ENCODE measurements around the gene STK17A.
"Not testable (repeated sequence)": the region's sequence is repeated elsewhere in the genome, so short reads cannot be mapped to it uniquely, and the experiment has no call there.

Gene STK17A

GRCh38 chr7:43619213-43620012 is 36.5 kb downstream of the STK17A start:
- no peak for TF ChIP-seq CTCF (IDR thresholded peaks at IDR 0.05; ENCODE audit: low read depth, low read length, missing control alignments)
- no peak for DNase-seq (ENCODE audit: extremely low read depth, low read depth)
- no peak overlapping the region for H3K4me3 ChIP-seq (replicated peaks; ENCODE audit: low read depth, low read length)

GRCh38 chr7:43621729-43622448 is 39.0 kb downstream of the STK17A start:
- no peak for TF ChIP-seq CTCF (IDR thresholded peaks at IDR 0.05; ENCODE audit: low read depth, low read length, missing control alignments)
- no peak for DNase-seq (ENCODE audit: extremely low read depth, low read depth)
- no peak overlapping the region for H3K4me3 ChIP-seq (replicated peaks; ENCODE audit: low read depth, low read length)

- no peak for TF ChIP-seq CTCF (IDR thresholded peaks at IDR 0.05; ENCODE audit: low read depth, low read length, missing control alignments)
- no peak overlapping the region for H3K4me3 ChIP-seq (replicated peaks; ENCODE audit: low read depth, low read length)
- DNase-seq (ENCODE audit: extremely low read depth, low read depth), result no peak
Observed at GRCh38 chr7:43624156-43624555, 41.2 kb downstream of the STK17A start.

- no peak overlapping the region for H3K4me3 ChIP-seq (replicated peaks; ENCODE audit: low read depth, low read length)
- TF ChIP-seq CTCF (IDR thresholded peaks at IDR 0.05; ENCODE audit: low read depth, low read length, missing control alignments), result no peak
- DNase-seq (ENCODE audit: extremely low read depth, low read depth), result no peak
Observed at GRCh38 chr7:43625453-43625852, 42.5 kb downstream of the STK17A start.

GRCh38 chr7:43625980-43626379 is 43.1 kb downstream of the STK17A start:
- TF ChIP-seq CTCF (IDR thresholded peaks at IDR 0.05; ENCODE audit: low read depth, low read length, missing control alignments), result no peak
- H3K4me3 ChIP-seq (replicated peaks; ENCODE audit: low read depth, low read length), result no peak overlapping the region
- DNase-seq (ENCODE audit: extremely low read depth, low read depth), result no peak

GRCh38 chr7:43626695-43627094 is 43.8 kb downstream of the STK17A start:
- no peak for TF ChIP-seq CTCF (IDR thresholded peaks at IDR 0.05; ENCODE audit: low read depth, low read length, missing control alignments)
- DNase-seq (ENCODE audit: extremely low read depth, low read depth), result no peak
- no peak overlapping the region for H3K4me3 ChIP-seq (replicated peaks; ENCODE audit: low read depth, low read length)

GRCh38 chr7:43627798-43628197 is 44.9 kb downstream of the STK17A start:
- not testable (repeated sequence) for DNase-seq (ENCODE audit: extremely low read depth, low read depth); H3K4me3 ChIP-seq (replicated peaks; ENCODE audit: low read depth, low read length)
